Measurements from ENCODE around the gene DDX4.
"Not testable (repeated sequence)": the region's sequence is repeated elsewhere in the genome, so short reads cannot be mapped to it uniquely, and the experiment has no call there.

The DDX4 gene

DNA sequence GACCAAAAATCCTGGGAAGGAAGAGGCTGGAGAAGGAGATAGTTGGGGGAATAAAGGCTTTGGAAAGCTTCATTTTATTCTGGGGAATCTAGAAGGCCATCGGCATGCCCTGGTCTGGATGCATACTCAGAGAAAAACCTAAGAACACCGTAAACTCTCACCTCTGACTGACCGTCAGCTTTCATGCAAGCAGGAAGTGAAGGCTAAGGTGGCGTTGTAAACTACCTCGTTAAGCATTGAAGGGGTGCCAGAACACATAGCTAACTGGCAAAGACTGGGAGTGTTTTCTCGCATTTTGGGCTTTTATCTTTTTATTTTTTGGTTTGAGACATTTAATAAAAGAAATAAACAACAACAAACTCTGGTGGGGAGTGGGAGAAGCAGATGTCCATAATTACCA is 23.1 kb upstream of the DDX4 start:
- no peak overlapping the region for H3K4me3 ChIP-seq (ENCODE audit: low read depth in 1 of 2, low read length in 1 of 2)
- no peak overlapping the region for H3K27ac ChIP-seq
- H3K27me3 ChIP-seq: peaks cover 7% of the 10 kb centered on the region
- H3K9me3 ChIP-seq: no peaks in the 10 kb centered on the region
- TF ChIP-seq, protein P1, sequence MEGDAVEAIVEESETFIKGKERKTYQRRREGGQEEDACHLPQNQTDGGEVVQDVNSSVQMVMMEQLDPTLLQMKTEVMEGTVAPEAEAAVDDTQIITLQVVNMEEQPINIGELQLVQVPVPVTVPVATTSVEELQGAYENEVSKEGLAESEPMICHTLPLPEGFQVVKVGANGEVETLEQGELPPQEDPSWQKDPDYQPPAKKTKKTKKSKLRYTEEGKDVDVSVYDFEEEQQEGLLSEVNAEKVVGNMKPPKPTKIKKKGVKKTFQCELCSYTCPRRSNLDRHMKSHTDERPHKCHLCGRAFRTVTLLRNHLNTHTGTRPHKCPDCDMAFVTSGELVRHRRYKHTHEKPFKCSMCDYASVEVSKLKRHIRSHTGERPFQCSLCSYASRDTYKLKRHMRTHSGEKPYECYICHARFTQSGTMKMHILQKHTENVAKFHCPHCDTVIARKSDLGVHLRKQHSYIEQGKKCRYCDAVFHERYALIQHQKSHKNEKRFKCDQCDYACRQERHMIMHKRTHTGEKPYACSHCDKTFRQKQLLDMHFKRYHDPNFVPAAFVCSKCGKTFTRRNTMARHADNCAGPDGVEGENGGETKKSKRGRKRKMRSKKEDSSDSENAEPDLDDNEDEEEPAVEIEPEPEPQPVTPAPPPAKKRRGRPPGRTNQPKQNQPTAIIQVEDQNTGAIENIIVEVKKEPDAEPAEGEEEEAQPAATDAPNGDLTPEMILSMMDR (IDR thresholded peaks at IDR 0.05): no peak
- no peaks in the 10 kb centered on the region for H3K36me3 ChIP-seq
- peaks cover 9 to 12% of the 10 kb centered on the region in 2 experiments for H3K4me1 ChIP-seq (ENCODE audit: control insufficient read depth in 1 of 2, insufficient read depth in 1 of 2, low read depth in 1 of 2, low read length in 1 of 2)

DNA sequence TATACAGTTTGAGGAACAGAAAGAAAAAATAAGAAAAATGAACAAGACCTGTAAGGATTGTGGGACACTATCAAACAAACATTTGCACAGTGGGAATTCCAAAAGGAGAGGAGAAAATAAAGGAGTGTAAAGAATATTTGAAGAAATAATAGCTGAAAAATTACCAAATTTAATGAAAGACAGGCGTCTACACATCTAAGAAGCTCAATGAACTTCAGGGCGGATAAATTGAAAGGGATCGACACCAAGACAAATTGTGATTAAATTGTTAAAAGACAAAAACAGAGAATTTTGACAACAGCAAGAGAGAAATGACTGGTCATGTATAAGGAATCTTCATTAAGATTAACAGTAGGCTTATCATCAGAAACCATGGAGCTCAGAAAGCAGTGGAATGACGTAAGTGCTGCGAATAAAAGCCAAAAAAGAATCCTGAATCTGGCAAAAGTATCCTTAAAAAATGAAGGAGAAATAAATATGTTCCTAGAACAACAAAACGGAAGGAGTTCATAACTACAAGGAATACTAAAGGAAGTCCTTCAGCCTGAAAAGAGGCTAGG is 22.3 kb upstream of the DDX4 start:
- Histone ChIP-seq H3K4me1 (ENCODE audit: control insufficient read depth in 1 of 2, insufficient read depth in 1 of 2, low read depth in 1 of 2, low read length in 1 of 2) (peaks cover 9 to 12% of the 10 kb centered on the region in 2 experiments), H3K27ac (no peak overlapping the region), H3K4me3 (ENCODE audit: low read depth in 1 of 2, low read length in 1 of 2) (no peak overlapping the region), H3K36me3 (no peaks in the 10 kb centered on the region), H3K9me3 (no peaks in the 10 kb centered on the region), H3K27me3 (peaks cover 7% of the 10 kb centered on the region)
- TF ChIP-seq, protein P1 (IDR thresholded peaks at IDR 0.05): no peak

DNA sequence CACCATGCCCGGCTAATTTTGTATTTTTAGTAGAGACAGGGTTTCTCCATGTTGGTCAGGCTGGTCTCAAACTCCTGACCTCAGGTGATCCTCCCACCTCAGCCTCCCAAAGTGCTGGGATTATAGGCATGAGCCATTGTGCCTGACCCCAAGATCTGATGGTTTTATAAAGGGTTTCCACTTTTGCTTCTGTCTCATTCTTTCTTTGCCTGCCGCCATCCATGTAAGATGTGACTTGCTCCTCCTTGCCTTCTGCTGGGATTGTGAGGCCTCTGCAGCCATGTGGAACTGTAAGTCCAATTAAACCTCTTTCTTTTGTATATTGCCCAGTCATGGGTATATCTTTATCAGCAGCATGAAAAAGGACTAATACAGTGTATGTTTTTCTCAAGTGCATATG is 18.8 kb upstream of the DDX4 start:
- H3K27ac ChIP-seq; H3K4me3 ChIP-seq (ENCODE audit: low read depth in 1 of 2, low read length in 1 of 2); H3K9me3 ChIP-seq; H3K27me3 ChIP-seq; H3K4me1 ChIP-seq (ENCODE audit: control insufficient read depth in 1 of 2, insufficient read depth in 1 of 2, low read depth in 1 of 2, low read length in 1 of 2); H3K36me3 ChIP-seq: not testable (repeated sequence)

DNA sequence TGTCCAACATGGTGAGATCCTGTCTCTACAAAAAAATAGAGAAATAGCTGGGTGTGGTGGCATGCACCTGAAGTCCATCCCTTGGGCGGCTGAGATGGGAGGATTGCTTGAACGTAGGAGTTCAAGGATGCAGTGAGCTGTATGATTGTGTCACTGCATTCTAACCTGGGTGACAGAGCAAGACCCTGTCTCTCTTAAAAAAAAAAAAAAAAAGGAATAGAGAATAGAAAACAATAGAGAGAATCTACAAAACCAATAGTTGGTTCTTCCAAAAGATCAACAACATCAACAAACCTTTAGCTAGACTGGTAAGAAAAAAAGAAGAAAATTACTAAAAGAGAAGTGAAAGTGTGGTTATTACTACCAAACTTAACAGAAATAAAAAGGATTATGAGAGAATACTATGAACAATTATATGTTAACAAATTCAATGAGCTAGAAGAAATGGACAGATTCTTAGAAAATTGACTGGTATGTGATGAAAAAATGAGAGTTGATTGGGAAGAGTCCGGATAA is 17.6 kb upstream of the DDX4 start:
- Histone ChIP-seq H3K9me3 (no peaks in the 10 kb centered on the region), H3K4me1 (ENCODE audit: control insufficient read depth in 1 of 2, insufficient read depth in 1 of 2, low read depth in 1 of 2, low read length in 1 of 2) (no peaks in the 10 kb centered on the region), H3K36me3 (no peaks in the 10 kb centered on the region), H3K27ac (no peak overlapping the region), H3K27me3 (no peaks in the 10 kb centered on the region), H3K4me3 (ENCODE audit: low read depth in 1 of 2, low read length in 1 of 2) (no peak overlapping the region)
- TF ChIP-seq, protein P1 (IDR thresholded peaks at IDR 0.05): no peak

DNA sequence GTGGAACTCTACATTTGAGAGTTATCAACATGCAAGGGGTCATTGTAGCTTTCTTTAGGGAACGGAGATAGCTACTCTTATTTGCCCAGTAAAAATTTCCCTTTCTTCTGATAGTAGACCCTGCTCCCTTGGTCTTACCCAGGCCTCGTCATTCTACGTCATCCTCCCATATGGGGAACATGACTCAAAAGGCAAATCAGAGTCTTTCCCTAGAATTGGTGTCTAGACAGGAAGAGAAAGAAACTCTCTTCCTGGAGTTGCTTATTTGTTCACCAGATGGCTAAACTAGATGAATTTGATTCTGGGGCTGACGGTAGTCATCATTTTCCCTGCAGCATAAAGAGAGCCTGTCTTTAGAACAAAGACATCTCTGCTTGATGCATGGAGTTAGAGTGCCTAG is 13.6 kb upstream of the DDX4 start:
- no peak overlapping the region for H3K4me3 ChIP-seq (ENCODE audit: low read depth in 1 of 2, low read length in 1 of 2)
- no peaks in the 10 kb centered on the region for H3K4me1 ChIP-seq (ENCODE audit: control insufficient read depth in 1 of 2, insufficient read depth in 1 of 2, low read depth in 1 of 2, low read length in 1 of 2)
- H3K36me3 ChIP-seq: no peaks in the 10 kb centered on the region
- TF ChIP-seq, protein P1 (IDR thresholded peaks at IDR 0.05): no peak
- no peak overlapping the region for H3K27ac ChIP-seq
- H3K27me3 ChIP-seq: no peaks in the 10 kb centered on the region
- H3K9me3 ChIP-seq: no peaks in the 10 kb centered on the region

DNA sequence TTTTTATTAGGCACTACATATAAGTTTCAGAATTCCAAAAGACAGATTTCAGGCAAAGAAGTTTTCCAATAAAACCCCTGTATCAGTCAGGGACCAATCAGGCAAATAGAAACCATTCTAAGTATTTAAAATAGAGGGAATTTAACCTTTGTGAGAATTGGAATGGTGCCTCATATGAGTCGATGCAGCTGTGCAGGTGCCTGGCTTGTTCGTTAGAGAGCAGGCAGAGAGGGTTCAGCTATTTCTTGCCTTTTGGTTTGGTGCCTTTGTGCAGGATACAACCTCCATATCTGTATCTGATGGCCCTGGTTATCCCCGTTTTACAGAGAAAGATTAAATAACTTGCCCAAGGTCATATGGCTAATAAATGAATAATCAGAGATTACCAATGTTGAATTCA is 6.0 kb upstream of the DDX4 start:
- Histone ChIP-seq H3K27ac (no peak overlapping the region), H3K36me3 (no peaks in the 10 kb centered on the region), H3K27me3 (no peaks in the 10 kb centered on the region), H3K4me1 (ENCODE audit: control insufficient read depth in 1 of 2, insufficient read depth in 1 of 2, low read depth in 1 of 2, low read length in 1 of 2) (no peaks in the 10 kb centered on the region), H3K9me3 (no peaks in the 10 kb centered on the region), H3K4me3 (ENCODE audit: low read depth in 1 of 2, low read length in 1 of 2) (no peak overlapping the region)
- TF ChIP-seq, protein P1 (IDR thresholded peaks at IDR 0.05): no peak

Data from neutrophil (primary cell).